Inflammatory macrophage (primary cell): ENCODE data around the gene CAPN10.

Experiments used
- DNase-seq, 2 donors: peaks; one replicate each; pipeline ENCODE4 v3.0.0-alpha.2; 2020 to 2022

Gene CAPN10

DNA sequence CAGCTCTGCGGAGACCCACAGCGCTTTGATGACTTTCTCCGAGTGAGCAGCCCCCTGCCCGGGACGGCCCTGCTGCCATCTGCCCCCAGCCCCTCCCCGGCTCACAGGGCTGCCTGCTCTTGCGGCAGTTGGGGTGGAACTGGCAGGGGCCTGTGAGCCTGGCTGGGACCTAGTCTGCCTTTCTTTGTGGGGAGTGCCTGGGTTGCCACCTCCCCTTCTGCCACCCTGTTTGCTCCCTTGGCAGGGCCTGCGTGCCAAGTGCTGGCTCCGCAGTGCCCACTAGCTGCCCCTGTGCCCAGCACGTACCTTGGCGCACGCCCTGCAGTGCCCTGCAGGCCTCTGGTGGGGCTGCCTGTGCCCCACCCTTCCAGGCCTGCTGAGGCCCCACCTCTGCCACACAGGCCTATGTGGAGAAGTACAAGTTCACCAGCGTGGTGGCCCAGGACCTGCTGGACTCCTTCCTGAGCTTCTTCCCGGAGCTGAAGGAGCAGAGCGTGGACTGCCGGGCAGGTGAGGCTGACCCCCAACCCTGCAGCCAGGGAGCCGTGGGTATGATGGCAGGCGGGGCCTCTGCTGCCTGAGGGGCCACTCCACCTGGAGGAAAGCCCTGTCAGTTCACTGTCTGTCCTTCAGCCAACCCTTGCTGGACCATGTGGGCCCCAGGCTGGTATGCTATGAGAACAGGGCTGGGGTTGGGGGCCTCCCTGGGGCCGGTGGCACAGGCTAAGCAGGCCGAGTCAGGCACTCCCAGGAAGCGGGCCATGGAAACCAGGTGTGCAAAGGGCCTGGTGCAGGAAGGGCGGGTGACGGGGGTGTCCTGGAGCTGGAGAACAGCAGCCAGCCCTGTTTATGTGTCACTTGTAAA, 11.2 kb upstream of the CAPN10 start:
- no peak for DNase-seq

DNA sequence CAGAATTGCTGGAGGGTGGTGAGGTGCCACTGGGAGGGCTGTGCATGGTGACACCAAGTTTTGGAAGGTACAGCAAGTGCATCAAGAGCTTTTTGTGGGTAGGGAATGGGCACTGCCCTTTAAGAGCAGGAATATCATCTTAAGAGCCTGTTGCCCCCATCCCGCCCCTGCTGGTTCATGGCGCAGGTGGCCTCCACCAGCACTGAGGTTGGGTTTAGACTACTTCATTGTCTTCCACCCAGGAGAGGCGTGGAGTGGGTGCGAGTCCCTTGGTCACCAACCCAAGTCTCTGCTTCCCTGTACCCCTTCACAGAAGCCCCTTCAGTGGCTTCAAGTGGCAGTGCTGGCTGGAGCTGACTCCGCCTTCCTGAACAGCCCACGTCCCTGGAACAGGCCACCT, 10.5 kb upstream of the CAPN10 start:
- no peak for DNase-seq

GRCh38 chr2:240576436-240577205, 9.9 kb upstream of the CAPN10 start:
- DNase-seq: no peak

DNA sequence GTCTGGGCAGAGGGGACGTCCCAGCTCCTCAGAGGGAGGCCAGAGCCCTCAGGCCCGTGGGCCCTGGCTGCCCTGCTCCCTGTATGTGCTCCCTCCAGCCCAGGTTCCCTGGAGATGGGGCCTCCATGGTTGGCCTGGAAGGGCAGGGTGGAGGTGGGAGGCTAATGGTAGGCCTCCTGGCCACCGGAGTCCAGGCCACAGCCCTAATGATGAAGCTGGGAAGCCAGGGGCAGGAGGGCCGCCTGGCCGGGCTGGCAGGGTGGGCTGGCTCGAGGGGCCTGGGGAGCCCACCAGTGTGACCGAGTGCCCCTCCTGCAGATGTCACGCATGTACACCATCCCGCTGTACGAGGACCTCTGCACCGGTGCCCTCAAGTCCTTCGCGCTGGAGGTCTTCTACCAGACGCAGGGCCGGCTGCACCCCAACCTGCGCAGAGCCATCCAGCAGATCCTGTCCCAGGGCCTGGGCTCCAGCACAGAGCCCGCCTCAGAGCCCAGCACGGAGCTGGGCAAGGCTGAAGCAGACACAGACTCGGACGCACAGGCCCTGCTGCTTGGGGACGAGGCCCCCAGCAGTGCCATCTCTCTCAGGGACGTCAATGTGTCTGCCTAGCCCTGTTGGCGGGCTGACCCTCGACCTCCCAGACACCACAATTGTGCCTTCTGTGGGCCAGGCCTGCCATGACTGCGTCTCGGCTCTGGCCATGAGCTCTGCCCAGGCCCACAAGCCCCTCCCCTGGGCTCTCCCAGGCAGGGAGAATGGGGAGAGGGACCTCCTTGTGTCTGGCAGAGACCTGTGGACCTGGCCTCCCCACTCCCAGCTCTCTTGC, 9.0 kb upstream of the CAPN10 start:
- DNase-seq: no peak

DNA sequence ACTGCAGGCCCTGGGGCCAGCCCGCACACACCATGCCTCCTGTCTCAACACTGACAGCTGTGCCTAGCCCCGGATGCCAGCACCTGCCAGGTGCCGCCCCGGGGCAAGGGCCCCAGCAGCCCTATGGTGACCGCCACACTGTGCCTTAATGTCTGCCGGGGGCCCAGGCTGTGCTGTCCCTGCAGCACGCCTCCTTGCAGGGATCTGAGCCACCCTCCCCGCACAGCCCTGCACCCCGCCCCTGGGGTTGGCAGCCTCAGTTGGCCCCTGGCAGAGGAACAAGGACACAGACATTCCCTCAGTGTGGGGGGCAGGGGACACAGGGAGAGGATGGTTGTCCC, 8.5 kb upstream of the CAPN10 start:
- DNase-seq: no peak

- DNase-seq: no peak
Measured at GRCh38 chr2:240578488-240578887, 8.0 kb upstream of the CAPN10 start.

DNA sequence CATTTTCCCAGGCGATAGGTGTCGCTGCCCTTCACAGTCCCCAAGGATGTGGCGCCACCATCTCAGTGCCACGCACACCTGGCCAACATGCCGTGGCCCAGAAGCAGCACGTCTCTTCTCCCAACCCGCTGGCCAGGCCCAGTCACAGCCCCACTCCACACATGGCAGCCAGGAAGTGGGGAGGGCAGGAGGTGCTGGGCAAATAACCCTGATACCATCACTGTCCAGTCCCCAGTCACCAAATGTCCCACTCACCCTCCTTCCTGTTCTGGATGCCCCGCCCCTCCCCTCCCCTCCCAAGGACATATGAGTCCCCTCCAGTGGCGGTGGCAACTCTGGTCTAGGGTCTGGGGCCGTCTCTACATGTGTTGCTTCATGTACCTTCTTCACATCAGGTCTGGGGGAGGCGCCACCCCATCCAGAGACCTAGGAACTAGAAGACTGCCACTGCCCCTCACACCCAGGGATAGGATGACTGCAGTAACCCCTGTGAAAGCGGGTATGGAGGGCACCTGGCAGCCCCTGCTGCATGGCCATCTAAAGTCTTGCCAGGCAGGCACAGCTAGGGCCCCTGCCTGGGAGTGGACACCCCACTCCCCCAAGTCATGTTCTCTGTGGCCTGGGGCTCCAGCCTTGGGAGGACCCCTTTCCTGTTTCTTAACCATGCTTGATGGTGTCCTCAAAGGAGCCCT, 7.3 kb upstream of the CAPN10 start:
- no peak for DNase-seq

DNA sequence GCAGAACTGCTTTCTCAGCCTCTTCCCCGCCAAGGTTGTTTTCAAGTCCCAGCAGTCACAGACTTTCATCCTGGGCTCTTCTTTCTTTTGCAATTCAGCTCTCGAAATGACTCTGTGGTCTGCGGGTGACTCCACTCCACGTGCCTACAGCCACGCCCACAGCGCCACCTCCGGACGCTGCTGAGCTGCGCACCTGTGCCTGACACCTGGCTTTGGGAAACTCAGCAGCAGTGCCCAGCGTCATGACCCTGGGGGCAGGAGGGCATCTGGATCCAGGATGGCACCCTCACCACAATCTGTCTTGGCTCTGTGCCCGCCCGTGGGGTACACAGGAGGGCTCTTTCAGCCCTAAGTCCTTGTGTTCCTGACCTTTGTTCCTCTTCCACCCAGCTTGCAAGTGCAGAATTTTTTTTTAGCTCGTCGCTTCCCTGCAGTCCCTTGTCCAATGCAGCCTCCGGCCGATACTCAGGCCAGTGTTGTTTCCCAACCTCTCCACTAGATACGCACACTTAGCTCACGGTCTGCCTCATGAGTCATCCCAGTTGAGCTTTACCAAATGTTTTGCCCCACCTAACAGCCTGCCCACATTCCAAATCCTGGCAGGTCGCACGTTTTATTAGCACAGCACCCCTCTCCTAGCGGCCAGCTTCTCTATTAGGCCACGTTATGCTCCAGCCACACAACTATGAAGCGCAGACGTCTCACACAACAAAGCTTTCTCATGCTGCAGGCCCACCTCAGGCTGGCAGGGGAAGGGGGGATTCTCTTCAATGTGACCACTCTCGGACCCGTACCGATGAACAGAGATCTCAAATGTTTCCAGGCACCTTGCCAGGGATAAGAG, 6.5 kb upstream of the CAPN10 start:
- DNase-seq: peak; percentile 86 to 89

DNA sequence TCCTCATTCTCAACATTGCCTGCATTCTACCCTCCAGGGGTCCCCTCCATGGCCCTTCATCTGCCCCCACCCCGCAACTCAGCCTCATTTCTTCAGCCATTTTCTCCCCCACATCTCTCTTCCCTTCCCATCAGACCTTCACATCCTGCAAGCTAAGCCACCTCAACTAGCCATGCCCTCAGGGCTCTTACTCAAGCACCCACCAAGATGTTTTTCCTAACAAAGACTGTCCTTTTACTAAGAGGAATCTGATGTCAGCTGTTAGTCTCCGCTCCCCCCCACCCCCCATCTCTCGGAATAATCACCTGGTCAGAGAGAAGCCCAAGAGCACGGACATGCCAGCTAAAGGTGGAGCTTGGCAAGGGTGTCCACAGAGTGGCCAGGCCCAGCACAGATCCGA, 4.7 kb upstream of the CAPN10 start:
- no peak for DNase-seq

- no peak for DNase-seq
Measured at GRCh38 chr2:240582781-240583180, 3.8 kb upstream of the CAPN10 start.

DNA sequence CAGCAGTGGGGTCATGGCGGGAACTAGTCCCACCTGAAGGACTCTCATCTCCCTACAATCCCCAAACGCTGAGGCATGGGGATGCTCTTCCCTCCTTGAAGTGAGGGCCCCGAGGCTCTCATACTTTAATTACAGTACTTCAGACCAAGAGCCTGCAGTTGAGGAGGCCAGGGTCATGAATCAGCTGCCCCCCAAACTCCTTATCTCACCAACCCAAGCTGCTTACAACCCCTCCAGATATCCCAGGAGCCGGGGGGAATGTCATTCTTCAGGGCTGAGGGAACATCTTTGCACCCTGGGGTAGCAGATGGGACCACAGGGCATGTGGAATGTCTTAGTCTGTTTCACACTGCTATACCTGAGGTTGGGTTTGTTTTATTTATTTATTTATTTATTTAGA, 2.8 kb upstream of the CAPN10 start:
- DNase-seq: no peak

DNA sequence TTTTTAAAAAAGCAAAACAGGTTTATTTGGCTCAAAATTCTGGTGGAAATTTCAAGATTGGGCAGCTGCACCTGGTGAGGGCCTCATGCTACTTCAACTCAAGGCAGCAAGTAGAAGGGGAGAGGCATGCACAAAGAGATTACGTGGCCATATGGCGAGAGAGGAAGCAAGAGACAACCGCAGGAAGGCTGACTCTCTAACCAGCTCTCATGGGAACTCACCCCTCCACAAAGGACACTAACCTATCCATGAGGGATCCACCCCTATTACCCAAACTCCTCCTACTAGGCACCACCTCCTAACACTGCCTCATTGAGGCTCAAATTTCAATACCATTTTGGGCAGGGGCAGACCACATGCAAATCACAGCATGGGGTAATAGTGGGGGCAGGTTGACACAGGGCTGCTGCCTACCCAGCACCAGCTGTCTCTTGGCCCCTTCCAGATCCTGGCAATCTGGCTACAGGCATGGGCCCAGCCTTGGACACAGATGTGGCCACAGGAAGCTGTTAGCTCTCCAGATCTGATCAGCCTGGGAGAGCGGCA, 2.0 kb upstream of the CAPN10 start:
- peak; percentile 65 to 70 for DNase-seq

DNA sequence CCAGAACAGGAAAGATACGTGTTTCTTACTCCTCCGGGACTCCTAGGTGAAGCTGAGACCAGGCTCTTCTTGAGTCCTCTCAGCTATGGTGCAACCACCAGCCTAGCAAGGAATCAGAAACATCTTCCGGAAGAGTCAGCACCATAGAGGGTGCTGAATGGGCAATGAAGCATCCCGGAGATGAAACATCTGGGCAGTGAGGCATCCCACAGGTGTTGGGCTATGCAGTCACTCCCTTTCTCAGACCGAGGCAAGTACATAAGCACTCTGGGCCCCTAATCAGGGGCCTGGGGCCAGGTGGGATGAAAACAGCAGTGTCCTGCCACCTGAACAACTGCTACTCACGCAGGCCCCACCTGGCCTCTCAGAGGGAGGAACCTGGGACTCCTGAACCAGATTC, 1.4 kb upstream of the CAPN10 start:
- DNase-seq: no peak

- DNase-seq: no peak
Measured at GRCh38 chr2:240585681-240586197, 795 bp upstream of the CAPN10 start.

GRCh38 chr2:240586919-240587800, 626 bp downstream of the CAPN10 start:
- DNase-seq: peak in 1 of 2 donors; percentile 26

DNA sequence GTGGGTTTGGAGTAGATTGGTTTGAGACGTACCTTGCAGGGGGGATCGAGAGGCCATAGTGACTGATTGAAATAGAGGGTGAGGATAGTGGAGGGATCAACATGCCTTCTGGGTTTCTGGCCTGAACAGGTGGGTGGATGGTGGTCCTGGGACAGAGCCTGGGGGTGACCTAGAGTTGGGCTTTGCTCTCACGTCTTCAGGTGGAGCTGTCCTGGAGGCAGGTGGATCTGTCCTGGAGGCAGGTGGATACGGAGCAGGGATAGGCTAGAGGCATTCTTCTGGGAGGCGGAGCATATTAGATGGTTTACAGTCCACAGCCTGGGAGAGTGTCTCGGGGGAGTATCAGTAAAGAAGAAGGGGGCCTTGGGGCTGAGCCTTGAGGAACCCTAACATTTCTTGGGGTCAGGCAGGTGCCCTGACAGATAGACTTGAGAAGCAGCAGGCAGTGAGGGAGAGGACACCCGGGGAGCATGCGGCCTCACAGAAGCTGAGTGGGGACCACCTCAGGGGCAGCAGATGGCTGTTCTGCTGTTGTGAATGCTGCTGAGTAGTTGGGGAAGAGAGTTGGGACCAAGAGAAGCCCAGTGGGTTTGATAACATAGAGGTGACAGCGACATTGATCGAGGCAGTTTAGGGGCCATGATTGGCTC, 1.6 kb downstream of the CAPN10 start:
- no peak for DNase-seq

DNA sequence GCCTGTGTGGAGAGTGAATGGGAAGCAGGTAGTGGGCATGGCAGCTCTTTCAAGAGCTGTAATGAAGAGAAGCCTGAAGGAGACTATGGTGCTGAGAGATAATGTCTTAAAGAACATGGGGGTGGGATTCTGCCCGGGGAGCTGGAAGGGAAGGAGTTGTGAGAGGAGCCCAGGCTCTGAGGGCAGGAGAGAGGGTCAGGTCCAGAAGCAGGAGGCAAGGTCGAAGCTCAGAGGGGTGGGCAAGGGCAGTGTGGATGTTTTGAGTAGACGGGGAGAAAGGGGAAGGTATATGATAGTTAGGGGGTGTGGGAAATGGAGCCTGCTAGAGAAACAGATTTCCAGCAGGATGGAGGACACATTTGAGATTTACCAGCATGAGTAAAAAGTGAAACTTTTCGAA, 2.1 kb downstream of the CAPN10 start:
- DNase-seq: no peak

DNA sequence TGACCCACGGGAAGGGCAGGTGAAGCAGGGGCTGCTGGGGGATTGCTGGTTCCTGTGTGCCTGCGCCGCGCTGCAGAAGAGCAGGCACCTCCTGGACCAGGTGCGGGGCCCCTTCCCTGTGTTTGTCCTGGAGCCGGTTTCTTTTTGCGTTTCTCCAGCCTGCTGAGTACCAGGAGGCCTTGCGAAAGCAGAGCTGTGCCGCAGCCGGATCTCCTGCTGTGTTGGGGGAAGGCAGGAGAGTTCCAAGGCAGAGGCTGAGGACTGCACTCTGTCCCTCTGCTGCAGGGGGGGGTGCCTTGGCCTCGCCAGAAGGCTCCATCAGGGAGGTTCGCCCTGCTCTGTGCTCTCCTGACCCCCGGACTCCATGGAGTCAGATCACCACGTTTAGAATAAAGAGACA, 2.8 kb downstream of the CAPN10 start:
- no peak for DNase-seq

- DNase-seq: no peak
Measured at GRCh38 chr2:240589850-240590525, 3.5 kb downstream of the CAPN10 start.
